Panc1 (cell line): ENCODE data around the gene ZBTB40. TPM values are rescaled to one million over a fixed set of nuclear protein-coding genes. Genes with fewer than 3 reads are reported as not detected.

Experiments
- ATAC-seq: fragments of 200-7000 bp; cut with Tn5 transposase; 2 replicates; pipeline ENCODE4 v1.9.1; 2020; ENCODE audit warnings: mild to moderate bottlenecking, moderate library complexity
- BruUV-seq: library from RNA; stranded (reverse); fragments of 400-500 nt; replicated peaks from 2 replicates; lab custom pipeline; 2021; lab: Mats Ljungman, UMichigan
- CTCF ChIA-PET: fragments of 300-600 bp; sonication (Branson Sonifier 250); formaldehyde crosslinking; loops from one replicate; lab custom pipeline; 2022; ENCODE audit warnings: antibody characterized with exemption; lab: Charles Lee
- POLR2A ChIA-PET: fragments of 300-600 bp; sonication (Branson Sonifier 250); formaldehyde crosslinking; loops from one replicate; lab custom pipeline; 2022; ENCODE audit warnings: antibody characterized with exemption; lab: Charles Lee
- DNase-seq: peaks from one replicate; pipeline ENCODE4 v3.0.0-alpha.2; 2010; ENCODE audit warnings: low read depth, low spot score
- H3K27ac ChIP-seq: 2 replicates; pipeline ENCODE4 v1.5.1; 2011; ENCODE audit warnings: mild to moderate bottlenecking, low read length, inconsistent platforms
- H3K27me3 ChIP-seq: fragments of 200-500 bp; sonication (Bioruptor generic); 2 replicates; pipeline ENCODE4 v1.6.0; 2014; ENCODE audit warnings: low read length, inconsistent platforms; ENCODE audit not compliant: control insufficient read depth, insufficient read depth
- H3K36me3 ChIP-seq: fragments of 200-500 bp; sonication (Bioruptor generic); 2 replicates; pipeline ENCODE4 v1.5.1; 2014; ENCODE audit warnings: inconsistent platforms, mild to moderate bottlenecking, low read length, moderate library complexity; ENCODE audit not compliant: control insufficient read depth, insufficient read depth
- H3K4me1 ChIP-seq: 2 replicates; pipeline ENCODE4 v1.5.1; 2011; ENCODE audit warnings: inconsistent platforms, mild to moderate bottlenecking, low read length, moderate library complexity; ENCODE audit not compliant: control insufficient read depth, insufficient read depth
- H3K4me3 ChIP-seq, 2 experiments: 2 replicates each; pipeline ENCODE4 v1.5.1; 2011 to 2012; ENCODE audit warnings: low read depth in 2 of 2, low read length in 2 of 2, mild to moderate bottlenecking in 2 of 2, inconsistent platforms in 1 of 2, moderate library complexity in 1 of 2
- H3K9me3 ChIP-seq: fragments of 200-500 bp; sonication (Bioruptor generic); 2 replicates; pipeline ENCODE4 v1.5.1; 2014; ENCODE audit warnings: low read depth, mild to moderate bottlenecking, inconsistent platforms, low read length, moderate library complexity; ENCODE audit not compliant: control insufficient read depth, insufficient read depth
- CTCF ChIP-seq: fragments of 450-650 bp; IDR thresholded peaks from 2 replicates; pipeline ENCODE4 v1.5.1; 2017; ENCODE audit warnings: mild to moderate bottlenecking
- POLR2AphosphoS5 ChIP-seq: IDR thresholded peaks from 2 replicates; pipeline ENCODE4 v1.6.1; 2012; ENCODE audit warnings: mild to moderate bottlenecking, low read depth, low read length, moderate library complexity
- REST ChIP-seq, 2 experiments: IDR thresholded peaks; 2 replicates each; pipeline ENCODE4 v1.6.1; 2011 to 2012; ENCODE audit warnings: low read depth in 2 of 2, control low read depth in 1 of 2, low read length in 1 of 2, mild to moderate bottlenecking in 1 of 2, moderate library complexity in 1 of 2; ENCODE audit not compliant: insufficient read depth in 1 of 2
- SIN3A ChIP-seq: IDR thresholded peaks from 2 replicates; pipeline ENCODE4 v1.6.1; 2012; ENCODE audit warnings: low read depth, mild to moderate bottlenecking, low read length, moderate library complexity, borderline replicate concordance; ENCODE audit not compliant: insufficient read depth
- TCF7L2 ChIP-seq: IDR thresholded peaks from 2 replicates; pipeline ENCODE4 v1.6.1; 2011; ENCODE audit warnings: mild to moderate bottlenecking, low read depth, low read length, inconsistent platforms
- in situ Hi-C: cut with HindIII; loops from 2 replicates; pipeline ENCODE4 v1.10.0; 2016; ENCODE audit warnings: low sequenced_read_pairs, low pct_unique_long_range_greater_than_20kb
- intact Hi-C: fragments of 100-400 bp; cut with micrococcal nuclease; formaldehyde crosslinking; loops from one replicate; pipeline ENCODE4 v1.10.0; 2022; ENCODE audit not compliant: unreplicated experiment
- total RNA-seq: library from RNA; stranded (reverse); gene quantifications from one replicate; pipeline ENCODE4 v1.2.1, GENCODE V29; 2021; ENCODE audit not compliant: unreplicated experiment

ZBTB40 gene
- total RNA-seq, 1 experiment from 2014 or later = 24.3 TPM

DNA sequence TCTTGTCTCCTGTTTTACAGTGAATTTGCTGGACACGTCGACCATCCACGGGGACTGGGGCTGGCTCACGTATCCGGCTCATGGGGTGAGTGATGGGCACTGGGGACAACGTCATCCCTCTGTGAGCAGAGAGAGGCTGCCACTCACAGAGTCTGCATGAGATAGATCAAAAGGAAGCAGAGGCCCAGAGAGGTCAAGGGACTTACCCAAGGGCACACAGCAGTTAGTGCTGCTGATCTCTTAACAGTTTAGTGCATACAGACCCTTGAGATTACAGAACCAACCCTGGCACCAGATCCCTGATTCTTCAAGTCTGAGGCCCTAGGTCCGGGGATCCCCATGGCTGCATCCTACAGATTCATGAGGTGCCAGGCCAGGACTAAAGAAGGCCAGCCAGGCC lies 117.6 kb downstream of the ZBTB40 start:
- no peak overlapping the region for H3K27ac ChIP-seq
- H3K36me3 ChIP-seq = no peaks in the 10 kb centered on the region
- DNase-seq (no peak), ATAC-seq (no peak)
- POLR2A ChIA-PET = no interaction called here
- no peaks in the 10 kb centered on the region for H3K4me1 ChIP-seq
- CTCF ChIA-PET = no interaction called here
- no TSS peak for BruUV-seq
- in situ Hi-C loops (no loop called here), intact Hi-C loops (no loop called here)
- H3K27me3 ChIP-seq = peaks cover 2% of the 10 kb centered on the region
- H3K9me3 ChIP-seq = no peaks in the 10 kb centered on the region
- no peak overlapping the region for H3K4me3 ChIP-seq
- TF ChIP-seq POLR2AphosphoS5 (no peak), SIN3A (no peak), CTCF (no peak), REST (IDR thresholded peaks at IDR 0.05; ENCODE audit: insufficient read depth in 1 of 2, low read depth in 2 of 2, low read length in 1 of 2) (no peak), TCF7L2 (no peak)

DNA sequence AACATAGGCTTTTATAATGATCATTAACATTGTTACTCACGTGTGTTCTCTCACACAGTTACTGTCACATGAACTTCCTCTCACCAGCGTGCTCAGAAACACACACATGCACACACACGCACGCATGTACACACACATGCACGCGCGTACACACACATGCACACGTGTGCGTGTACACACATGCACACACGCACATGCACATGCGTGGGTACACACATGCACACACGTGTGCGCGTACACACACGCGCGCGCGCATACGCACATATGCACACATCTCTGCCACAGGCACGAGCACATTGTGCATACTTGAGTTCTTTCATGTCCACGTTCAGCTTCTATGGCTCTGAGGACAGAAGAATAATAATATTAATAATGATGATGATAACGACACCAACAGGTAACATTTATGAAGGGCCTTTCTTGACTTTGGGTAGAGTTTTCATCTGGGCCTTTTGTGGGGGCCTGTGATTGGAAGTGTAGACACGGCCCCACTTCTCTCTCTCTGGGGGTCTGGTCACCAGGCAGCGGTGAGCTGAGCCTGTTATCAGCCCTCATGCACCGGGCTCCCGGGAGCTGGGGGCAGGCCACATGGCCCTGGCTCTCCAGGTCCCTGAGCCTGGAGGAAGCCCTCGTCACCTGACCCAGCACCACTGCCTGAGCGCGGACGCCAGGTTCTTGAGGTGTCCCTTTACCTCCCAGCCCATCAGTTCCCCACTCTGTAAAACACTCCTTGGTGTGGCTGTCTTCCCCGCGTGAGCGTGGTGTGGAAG lies 118.7 kb downstream of the ZBTB40 start:
- ChIA-PET POLR2A (no interaction called here), CTCF (no interaction called here)
- ATAC-seq (no peak), DNase-seq (no peak)
- Histone ChIP-seq H3K4me3 (no peak overlapping the region), H3K9me3 (no peaks in the 10 kb centered on the region), H3K36me3 (no peaks in the 10 kb centered on the region), H3K27me3 (peaks cover 4% of the 10 kb centered on the region), H3K27ac (no peak overlapping the region), H3K4me1 (no peaks in the 10 kb centered on the region)
- no TSS peak for BruUV-seq
- in situ Hi-C loops (no loop called here), intact Hi-C loops (no loop called here)
- TF ChIP-seq REST (IDR thresholded peaks at IDR 0.05; ENCODE audit: insufficient read depth in 1 of 2, low read depth in 2 of 2, low read length in 1 of 2) = no peak
- no peak for TF ChIP-seq TCF7L2
- no peak for TF ChIP-seq SIN3A
- no peak for TF ChIP-seq POLR2AphosphoS5
